ENCODE measurements around the gene TRIM61.

DNA sequence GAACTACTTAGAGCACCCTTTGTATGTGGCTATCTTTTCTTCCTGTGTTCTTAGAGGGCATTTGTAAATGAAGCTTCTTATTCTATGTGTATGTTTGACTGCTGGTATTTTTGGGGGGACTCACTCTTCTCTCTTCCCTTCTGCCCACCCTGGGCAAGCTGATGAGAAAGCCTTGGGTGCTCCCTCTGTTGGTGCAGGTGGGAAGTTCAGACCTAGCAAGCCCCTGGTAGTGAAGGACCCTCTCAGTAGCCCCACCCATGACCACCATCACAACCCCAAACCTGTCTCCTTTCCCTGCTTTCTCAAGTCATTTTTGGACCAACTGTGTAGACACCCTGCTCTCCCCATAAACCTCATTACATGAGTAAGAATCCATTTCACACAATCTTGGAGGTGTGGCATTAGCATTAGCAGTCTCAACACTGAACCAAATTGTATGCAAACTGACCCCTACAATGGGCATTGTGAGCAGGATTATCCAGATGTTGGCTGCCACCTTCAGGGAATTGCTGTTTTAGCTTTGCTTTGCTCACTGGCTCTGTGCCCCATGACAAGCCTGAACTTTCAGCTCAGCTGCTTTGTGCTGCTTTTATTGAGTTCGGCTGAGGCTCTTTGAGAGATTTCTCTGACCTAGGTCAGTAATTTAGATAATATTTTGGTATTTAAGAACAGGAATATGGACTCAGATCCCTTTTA is 27.9 kb downstream of the TRIM61 start:
- TF ChIP-seq POLR2AphosphoS5 (IDR thresholded peaks at IDR 0.05; ENCODE audit: low read depth, low read length) (no peak), POLR2A (IDR thresholded peaks at IDR 0.05; ENCODE audit: low read depth, low read length) (no peak)
